HAP-1 (cell line): Measurements from ENCODE around the gene MKI67.
"Not testable (repeated sequence)": the region's sequence is repeated elsewhere in the genome, so short reads cannot be mapped to it uniquely, and the experiment has no call there.

ENCODE experiments used
- DNase-seq, 2 experiments: peaks; one replicate each; pipeline ENCODE4 v3.0.0-alpha.2; 2016 to 2020; ENCODE audit warnings: low spot score in 2 of 2
- H3K27me3 ChIP-seq: fragments of 250-450 bp; sonication (Bioruptor Pico); 2 replicates; pipeline ENCODE4 v1.5.1; 2020; ENCODE audit warnings: low read depth, mild to moderate bottlenecking, moderate library complexity
- H3K36me3 ChIP-seq: fragments of 250-450 bp; sonication (Bioruptor Pico); replicated peaks from 2 replicates; pipeline ENCODE4 v1.5.1; 2020; ENCODE audit warnings: mild to moderate bottlenecking
- H3K4me1 ChIP-seq: fragments of 250-450 bp; sonication (Bioruptor Pico); 2 replicates; pipeline ENCODE4 v1.5.1; 2020; ENCODE audit warnings: mild to moderate bottlenecking
- H3K4me3 ChIP-seq: fragments of 250-450 bp; sonication (Bioruptor Pico); 2 replicates; pipeline ENCODE4 v1.5.1; 2020; ENCODE audit warnings: mild to moderate bottlenecking, moderate library complexity
- H3K9me3 ChIP-seq: fragments of 250-450 bp; sonication (Bioruptor Pico); 2 replicates; pipeline ENCODE4 v1.5.1; 2020; ENCODE audit warnings: mild to moderate bottlenecking, moderate library complexity
- in situ Hi-C: fragments of 300-500 bp; cut with MboI; formaldehyde crosslinking; loops from 3 replicates; pipeline ENCODE4 v1.14.3; 2020; ENCODE audit warnings: low sequenced_read_pairs, inconsistent platforms, mixed read lengths

Gene MKI67

DNA sequence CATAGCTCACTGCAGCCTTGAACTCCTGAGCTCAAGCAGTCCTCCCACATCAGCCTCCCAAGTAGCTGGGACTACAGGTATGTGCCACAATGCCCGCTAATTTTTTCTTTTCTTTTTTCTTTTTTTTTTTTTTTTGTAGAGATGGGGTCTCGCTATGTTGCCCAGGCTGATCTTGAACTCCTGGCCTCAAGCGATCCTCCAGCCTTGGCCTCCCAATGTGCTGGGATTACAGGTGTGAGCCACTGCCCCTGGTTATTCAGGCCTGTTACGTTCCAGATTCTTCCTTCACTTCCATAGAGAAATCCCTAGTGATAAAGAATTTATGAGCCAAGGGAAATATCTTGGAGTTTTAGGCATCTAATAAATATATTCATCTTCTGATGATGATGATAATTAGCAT, 31.6 kb downstream of the MKI67 start:
- H3K4me3 ChIP-seq, H3K9me3 ChIP-seq, H3K27me3 ChIP-seq: not testable (repeated sequence)

DNA sequence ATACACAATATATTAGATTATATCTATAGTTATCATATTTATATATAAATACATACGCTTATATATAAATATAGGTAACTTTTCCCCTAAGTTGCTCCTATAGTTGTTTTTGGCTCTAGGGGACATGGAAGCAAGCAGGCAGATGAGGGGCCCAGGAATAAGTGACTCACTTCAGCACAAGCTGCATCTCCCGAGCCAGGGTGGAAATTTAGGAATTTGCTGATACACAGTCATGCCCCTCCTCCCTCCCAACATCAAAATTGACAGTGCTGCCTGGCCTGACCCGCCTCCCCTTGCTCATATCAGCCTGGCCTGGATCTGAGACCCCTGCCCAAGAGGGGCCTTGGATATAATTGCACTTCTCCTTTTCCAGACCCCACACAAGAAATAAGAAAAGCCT, 33.8 kb downstream of the MKI67 start:
- Histone ChIP-seq H3K27me3 (no peaks in the 10 kb centered on the region), H3K4me1 (no peaks in the 10 kb centered on the region), H3K36me3 (peaks cover 8% of the 10 kb centered on the region), H3K4me3 (no peak overlapping the region), H3K9me3 (no peaks in the 10 kb centered on the region)
- no peak for DNase-seq
- in situ Hi-C loops: no loop called here

More for the DNA sequence above, 31.6 kb downstream of the MKI67 start:
- DNase-seq, H3K4me1 ChIP-seq, in situ Hi-C loops: not testable (repeated sequence)
- peaks cover 30% of the 10 kb centered on the region for H3K36me3 ChIP-seq

DNA sequence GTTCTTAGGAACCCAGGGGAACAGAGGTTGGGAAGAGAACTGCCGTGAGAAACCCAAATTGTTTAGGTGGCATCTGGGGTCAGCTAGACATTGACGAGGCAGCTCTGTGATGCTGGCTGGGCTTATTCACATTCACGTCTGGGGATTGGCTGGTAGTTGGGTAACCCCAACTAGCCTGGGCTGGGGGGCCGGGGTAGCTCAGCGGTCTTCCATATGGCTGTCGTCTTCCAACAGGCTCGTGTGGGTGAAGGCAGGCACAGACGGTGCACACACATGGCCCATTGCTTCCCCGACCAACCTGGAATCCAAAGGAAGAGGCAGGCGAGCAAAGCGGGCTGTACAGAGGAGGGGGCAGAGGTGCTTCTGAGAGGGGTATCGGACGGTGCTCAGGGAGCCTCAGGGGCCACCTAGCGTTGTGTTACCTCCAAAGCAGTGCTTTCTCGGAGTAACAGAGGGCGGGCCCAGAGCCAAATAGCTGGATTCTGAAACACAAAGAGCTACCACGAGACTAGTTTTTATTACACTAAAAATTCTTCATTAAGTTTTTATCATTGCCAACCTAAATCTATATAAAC, 34.5 kb downstream of the MKI67 start:
- no peak overlapping the region for H3K4me3 ChIP-seq
- no peaks in the 10 kb centered on the region for H3K9me3 ChIP-seq
- peaks cover under 1% of the 10 kb centered on the region for H3K36me3 ChIP-seq
- in situ Hi-C loops: no loop called here
- no peaks in the 10 kb centered on the region for H3K27me3 ChIP-seq
- H3K4me1 ChIP-seq: no peaks in the 10 kb centered on the region
- no peak for DNase-seq

DNA sequence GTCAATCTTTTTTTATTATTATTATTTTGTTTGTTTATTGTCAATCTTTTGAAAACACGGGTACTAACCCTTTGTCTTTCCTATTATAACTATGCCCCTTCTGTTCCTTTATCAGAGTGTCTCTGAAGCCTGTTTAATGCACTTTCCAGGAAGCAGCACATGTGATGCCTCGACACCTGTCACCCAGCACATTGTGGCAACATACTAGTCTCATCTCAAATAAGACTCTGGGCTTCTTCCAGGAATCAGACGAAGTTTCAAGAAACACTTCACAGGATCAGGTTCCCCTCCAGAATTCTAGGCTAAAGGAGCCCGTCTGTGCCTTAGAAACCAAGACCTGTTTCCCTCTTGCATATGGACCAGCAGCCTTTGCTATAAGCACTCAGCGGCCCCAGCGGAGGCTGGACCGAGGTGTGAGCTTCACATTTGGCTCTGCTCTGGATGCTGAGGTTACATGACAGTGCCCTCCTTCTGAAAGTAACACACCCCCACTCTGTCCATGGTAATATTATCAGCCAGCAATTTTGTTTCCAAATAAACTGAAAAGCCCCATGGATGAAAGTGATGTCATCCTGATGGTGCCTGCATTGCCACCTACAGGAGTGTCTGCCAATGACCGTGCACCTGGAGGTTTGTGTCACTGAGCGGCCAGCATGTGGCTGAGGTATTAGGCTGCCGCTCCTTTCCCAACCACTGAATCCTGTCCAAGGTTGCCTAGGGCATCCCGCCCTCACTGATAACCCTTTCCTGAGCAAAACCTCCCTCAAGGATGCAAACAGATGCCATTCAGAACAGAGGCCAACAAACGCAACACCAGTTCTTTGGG, 38.1 kb downstream of the MKI67 start:
- H3K27me3 ChIP-seq: no peaks in the 10 kb centered on the region
- DNase-seq: no peak
- no peaks in the 10 kb centered on the region for H3K36me3 ChIP-seq
- H3K4me3 ChIP-seq: no peak overlapping the region
- no peaks in the 10 kb centered on the region for H3K9me3 ChIP-seq
- in situ Hi-C loops: no loop called here
- peaks cover 10% of the 10 kb centered on the region for H3K4me1 ChIP-seq

DNA sequence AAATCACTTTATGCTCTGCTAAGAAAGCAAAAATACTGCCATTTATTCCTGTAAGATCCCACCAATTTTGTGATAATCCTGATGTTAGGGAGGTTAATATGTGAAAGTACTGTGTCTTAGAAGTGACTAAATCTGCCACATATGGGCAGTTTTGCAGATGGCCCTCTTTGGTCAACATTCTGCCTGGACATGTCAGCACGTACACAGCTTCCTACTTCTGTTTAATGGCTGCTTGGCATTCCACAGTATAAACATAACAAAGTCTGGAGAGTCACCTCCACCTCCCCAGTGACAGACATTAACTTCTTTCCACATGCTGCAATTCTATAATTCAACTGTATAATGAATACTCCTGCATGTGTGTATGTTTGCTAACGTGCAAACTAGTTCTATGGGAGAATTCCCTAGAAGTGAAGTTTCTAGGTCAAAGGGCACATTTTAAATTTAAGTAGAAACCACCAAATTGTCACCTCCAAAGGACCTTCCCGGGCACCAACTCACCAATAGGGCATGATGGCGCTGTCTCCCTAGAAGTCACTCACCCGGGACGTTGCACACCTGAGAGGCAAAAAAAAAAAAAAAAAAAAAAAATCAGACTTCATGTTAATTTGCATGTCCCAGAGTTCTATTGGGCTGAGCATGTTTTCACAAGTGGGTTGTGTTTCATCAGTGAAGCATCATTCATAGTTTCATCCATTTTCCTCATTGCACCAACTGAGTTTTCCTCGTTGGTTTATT, 38.9 kb downstream of the MKI67 start:
- no peak for DNase-seq
- H3K36me3 ChIP-seq: no peaks in the 10 kb centered on the region
- peaks cover 10% of the 10 kb centered on the region for H3K4me1 ChIP-seq
- H3K27me3 ChIP-seq: no peaks in the 10 kb centered on the region
- in situ Hi-C loops: no loop called here
- H3K9me3 ChIP-seq: no peaks in the 10 kb centered on the region
- no peak overlapping the region for H3K4me3 ChIP-seq

DNA sequence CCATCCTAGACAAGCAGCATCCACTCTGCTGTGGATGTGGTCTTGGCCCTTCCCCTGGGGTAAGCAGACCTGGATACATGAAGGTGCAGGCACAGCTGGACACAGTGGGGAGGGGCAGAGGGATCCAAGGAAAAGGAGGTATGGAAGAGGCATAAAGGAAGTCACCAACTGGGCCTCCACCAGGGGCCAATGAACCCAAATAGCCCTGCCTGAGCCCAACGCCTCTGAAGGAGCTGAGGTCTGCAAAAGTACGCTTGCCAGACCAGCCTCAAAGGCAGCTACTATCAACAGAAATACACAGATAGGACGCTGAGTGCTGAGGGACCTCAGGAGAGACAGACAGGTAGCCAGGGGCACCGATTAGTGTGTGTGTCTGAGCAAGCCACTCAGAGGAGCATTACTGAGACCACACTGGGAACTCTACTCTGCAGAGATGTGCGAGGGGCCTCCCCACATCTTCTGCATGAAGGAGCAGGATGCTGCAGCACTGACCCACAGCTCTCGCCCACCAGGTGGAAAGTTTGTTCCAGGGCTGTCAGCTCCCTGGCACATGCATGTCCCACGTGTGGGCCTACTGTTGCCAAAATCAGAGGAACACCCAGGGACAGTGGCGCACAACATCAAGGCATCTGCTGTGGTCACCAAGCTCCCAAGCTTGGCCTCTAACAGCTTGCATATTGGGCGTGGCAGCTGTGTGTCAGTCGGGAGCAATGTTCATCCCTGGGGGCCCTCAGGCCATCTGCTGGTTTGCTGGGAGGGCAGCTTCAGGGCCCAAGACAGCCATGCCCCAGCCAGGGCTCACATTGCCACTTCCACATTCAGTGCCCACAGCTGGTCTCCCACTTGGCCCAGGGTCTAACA, 40.0 kb downstream of the MKI67 start:
- H3K27me3 ChIP-seq: no peaks in the 10 kb centered on the region
- no peaks in the 10 kb centered on the region for H3K36me3 ChIP-seq
- no peak overlapping the region for H3K4me3 ChIP-seq
- peaks cover 10% of the 10 kb centered on the region for H3K4me1 ChIP-seq
- DNase-seq: no peak
- no peaks in the 10 kb centered on the region for H3K9me3 ChIP-seq
- in situ Hi-C loops: no loop called here

DNA sequence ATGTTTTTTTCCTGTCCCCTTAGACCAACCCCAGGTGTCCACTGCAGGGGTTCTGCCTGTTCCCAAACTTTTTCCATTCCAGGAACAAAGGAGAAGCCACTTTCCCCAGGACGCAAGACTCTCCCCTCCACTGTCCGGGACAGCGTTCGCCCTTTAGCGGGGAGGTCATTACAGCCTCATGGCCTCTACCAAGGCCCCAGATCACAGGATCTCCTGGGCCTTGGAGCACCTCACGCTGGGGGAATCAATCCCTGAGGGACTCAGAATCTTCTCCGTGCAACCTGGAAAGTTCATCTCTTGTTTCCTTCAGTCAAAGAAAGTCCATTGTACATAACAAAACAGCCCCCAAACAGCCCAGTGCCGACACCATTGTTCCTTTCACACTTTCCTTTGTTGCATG, 41.2 kb downstream of the MKI67 start:
- Histone ChIP-seq H3K36me3 (no peaks in the 10 kb centered on the region), H3K4me1 (peaks cover 10% of the 10 kb centered on the region), H3K27me3 (no peaks in the 10 kb centered on the region), H3K9me3 (no peaks in the 10 kb centered on the region), H3K4me3 (no peak overlapping the region)
- in situ Hi-C loops: no loop called here
- DNase-seq: no peak

DNA sequence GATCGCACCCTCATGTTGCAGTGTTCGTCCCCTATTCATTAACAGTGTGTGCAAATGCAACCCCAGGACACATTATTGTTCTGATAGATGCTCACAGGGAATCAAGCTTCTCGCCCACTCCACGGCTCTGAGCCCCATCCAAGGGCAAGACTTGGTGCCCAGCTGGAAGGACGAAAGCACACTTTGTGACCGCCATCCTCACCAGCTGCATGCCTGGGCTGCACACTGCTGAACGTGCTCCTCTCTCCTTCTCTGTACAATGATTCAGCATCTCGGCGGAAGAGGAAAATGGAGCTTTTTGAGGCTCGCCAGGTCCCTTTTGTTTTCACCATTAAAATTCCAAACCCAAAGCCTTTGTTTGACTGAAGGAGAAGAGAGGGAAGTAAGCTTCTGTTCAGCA, 41.9 kb downstream of the MKI67 start:
- Histone ChIP-seq H3K36me3 (no peaks in the 10 kb centered on the region), H3K4me1 (peaks cover 10% of the 10 kb centered on the region), H3K9me3 (no peaks in the 10 kb centered on the region), H3K4me3 (no peak overlapping the region), H3K27me3 (no peaks in the 10 kb centered on the region)
- in situ Hi-C loops: no loop called here
- no peak for DNase-seq

DNA sequence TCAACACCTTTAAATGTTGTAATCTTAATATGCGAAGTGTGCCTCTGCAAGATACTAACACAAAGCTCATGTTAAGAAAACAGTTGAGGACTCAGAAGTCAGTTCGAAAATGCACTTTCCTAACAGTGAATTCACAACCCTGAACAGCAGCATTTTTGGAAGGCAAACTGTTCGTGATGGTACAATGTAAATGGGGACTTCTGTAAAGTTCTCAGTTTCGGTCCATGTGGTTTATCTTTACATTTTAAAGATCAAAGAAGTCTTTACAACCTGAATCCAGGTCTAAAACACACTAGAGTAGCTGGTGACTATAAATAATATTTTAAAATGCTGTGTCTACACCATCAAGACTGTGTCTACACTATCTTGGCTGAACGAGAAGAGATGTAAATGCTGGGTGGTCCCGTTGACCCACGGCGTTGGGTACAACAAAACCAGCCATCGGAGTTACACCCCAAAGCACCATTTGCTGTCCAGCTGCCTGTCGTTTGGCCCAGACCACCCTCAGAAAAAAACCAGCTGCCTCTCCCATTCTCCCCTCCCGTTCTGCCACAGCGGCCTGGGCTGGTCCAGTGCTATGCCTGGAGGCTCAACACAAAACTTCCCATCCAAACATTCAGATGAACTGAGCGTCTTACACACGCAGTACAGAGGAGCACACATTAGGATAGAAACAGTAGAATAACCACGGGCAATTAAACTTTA, 42.9 kb downstream of the MKI67 start:
- no peaks in the 10 kb centered on the region for H3K36me3 ChIP-seq
- in situ Hi-C loops: no loop called here
- no peak for DNase-seq
- no peak overlapping the region for H3K4me3 ChIP-seq
- H3K4me1 ChIP-seq: peaks cover 10% of the 10 kb centered on the region
- H3K27me3 ChIP-seq: no peaks in the 10 kb centered on the region
- H3K9me3 ChIP-seq: no peaks in the 10 kb centered on the region

DNA sequence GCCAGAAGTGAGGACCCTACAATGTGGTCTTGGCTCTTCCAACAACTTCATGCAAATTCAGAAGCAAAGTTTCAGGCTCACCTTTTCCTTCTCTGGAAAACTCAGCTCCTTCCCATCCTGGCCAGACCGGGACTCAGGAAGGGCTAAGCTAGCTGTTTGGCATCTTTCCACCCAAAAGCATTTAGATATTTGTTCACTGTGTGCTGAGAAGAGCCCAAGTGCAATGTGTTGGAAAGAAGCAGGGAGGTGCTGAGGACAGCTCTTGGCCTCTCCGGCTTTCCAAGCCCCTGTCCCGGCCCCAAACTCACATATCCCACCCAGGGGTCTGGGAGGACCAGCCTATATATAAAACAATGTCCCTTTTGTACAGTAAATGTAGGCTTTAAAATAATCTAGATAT, 44.5 kb downstream of the MKI67 start:
- H3K27me3 ChIP-seq: no peaks in the 10 kb centered on the region
- H3K36me3 ChIP-seq: no peaks in the 10 kb centered on the region
- no peak overlapping the region for H3K4me3 ChIP-seq
- peaks cover 10% of the 10 kb centered on the region for H3K4me1 ChIP-seq
- H3K9me3 ChIP-seq: no peaks in the 10 kb centered on the region
- DNase-seq: no peak
- in situ Hi-C loops: no loop called here

DNA sequence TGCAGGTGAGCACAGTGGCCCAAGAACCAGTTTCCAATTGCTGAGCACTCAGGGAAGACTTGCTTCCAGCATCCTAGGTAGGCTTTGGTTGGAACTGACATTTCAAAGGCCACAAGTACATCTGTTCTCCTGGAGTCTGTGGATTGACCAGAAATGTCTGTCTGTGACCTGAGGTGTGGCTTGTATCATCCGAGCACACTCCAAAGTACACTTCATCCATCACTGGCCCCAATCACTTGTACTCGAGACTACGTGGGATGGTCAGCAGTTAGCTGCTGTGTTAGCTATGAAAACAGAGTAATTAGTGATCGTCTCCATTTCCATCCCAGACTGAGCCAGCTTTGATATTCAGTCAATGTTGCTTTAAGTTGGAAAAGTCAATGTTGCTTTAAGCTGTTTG, 45.0 kb downstream of the MKI67 start:
- no peak for DNase-seq
- H3K36me3 ChIP-seq: no peaks in the 10 kb centered on the region
- H3K9me3 ChIP-seq: no peaks in the 10 kb centered on the region
- no peaks in the 10 kb centered on the region for H3K27me3 ChIP-seq
- no peak overlapping the region for H3K4me3 ChIP-seq
- in situ Hi-C loops: no loop called here
- peaks cover 9% of the 10 kb centered on the region for H3K4me1 ChIP-seq

DNA sequence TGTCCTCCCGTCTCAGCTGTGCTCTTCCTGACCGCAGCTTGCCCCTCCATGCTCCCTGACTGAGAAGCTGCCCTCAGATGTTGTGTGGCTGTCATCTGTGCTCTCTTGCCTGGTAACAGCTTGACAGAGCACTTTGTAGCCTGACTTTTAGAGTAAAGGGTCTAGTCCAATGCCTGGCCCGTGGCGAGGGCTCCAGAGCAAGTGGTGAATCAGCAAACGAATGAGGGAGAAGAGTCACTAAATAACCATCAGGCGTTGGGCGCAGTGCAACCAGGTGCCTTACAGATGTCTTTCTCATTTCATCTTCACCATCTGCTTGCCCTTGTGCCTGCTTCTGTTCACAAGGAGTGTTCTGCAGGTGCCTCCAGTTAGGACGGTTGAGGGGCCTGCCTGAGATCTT, 45.6 kb downstream of the MKI67 start:
- Histone ChIP-seq H3K4me1 (peaks cover 5% of the 10 kb centered on the region), H3K36me3 (no peaks in the 10 kb centered on the region), H3K4me3 (no peak overlapping the region), H3K9me3 (no peaks in the 10 kb centered on the region), H3K27me3 (no peaks in the 10 kb centered on the region)
- in situ Hi-C loops: no loop called here
- no peak for DNase-seq

DNA sequence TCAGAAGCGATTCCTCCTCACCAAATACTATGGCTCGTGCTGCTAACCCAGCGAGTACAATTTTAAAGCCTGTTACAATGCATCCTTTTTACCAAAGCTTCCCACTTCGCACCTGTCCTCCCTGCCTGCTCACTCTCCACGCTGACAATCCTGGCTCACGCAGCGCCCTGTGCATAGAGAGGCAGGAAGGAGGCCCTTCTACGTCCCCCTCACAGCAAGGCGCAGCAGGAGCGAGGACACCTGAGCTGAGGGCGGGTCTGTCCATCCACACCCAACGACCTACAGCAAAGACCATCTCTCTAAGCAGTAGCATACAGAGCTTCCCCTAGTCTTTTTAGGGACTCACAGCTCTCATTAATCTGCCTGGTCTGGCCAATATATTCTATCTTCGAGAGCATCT, 46.0 kb downstream of the MKI67 start:
- Histone ChIP-seq H3K27me3 (no peaks in the 10 kb centered on the region), H3K4me1 (peaks cover under 1% of the 10 kb centered on the region), H3K36me3 (no peaks in the 10 kb centered on the region), H3K9me3 (no peaks in the 10 kb centered on the region), H3K4me3 (no peak overlapping the region)
- DNase-seq: no peak
- in situ Hi-C loops: no loop called here
